Psoas muscle (tissue), 8 donors: ENCODE measurements around the gene GPER1. TPM values are rescaled to one million over a fixed set of nuclear protein-coding genes. Genes with fewer than 3 reads are reported as not detected.

Experiments used
- ATAC-seq, 4 donors: fragments of 200-7000 bp; cut with Tn5 transposase; one replicate each; pipeline ENCODE4 v1.9.1; 2020; ENCODE audit warnings: moderate library complexity in 3 of 4, mild to moderate bottlenecking in 2 of 4
- DNase-seq, 2 donors: peaks; one replicate each; pipeline ENCODE4 v3.0.0-alpha.2; 2020
- H3K27ac ChIP-seq: fragments of 200-600 bp; one replicate; pipeline ENCODE4 v1.8.0; 2022
- H3K27me3 ChIP-seq, 3 donors: fragments of 200-600 bp in 1 of 3; one replicate each; pipeline versions ENCODE4 v1.6.1 to v1.8.0; 2013 to 2022; ENCODE audit warnings: low read length in 2 of 3, mild to moderate bottlenecking in 2 of 3, moderate library complexity in 1 of 3; ENCODE audit not compliant: insufficient read depth in 3 of 3
- H3K36me3 ChIP-seq, 2 donors: fragments of 200-600 bp in 1 of 2; one replicate each; pipeline versions ENCODE4 v1.6.1 to v1.8.0; 2013 to 2022; ENCODE audit warnings: low read depth in 1 of 2, mild to moderate bottlenecking in 1 of 2, moderate library complexity in 1 of 2; ENCODE audit not compliant: insufficient read depth in 1 of 2
- H3K4me1 ChIP-seq: fragments of 200-600 bp; one replicate; pipeline ENCODE4 v1.8.0; 2022
- H3K4me3 ChIP-seq: fragments of 200-600 bp; one replicate; pipeline ENCODE4 v1.8.0; 2022; ENCODE audit warnings: mild to moderate bottlenecking
- H3K9me3 ChIP-seq: fragments of 200-600 bp; one replicate; pipeline ENCODE4 v1.8.0; 2022
- WGBS, 3 donors: extraction: QIAGEN DNeasy Blood & Tissue Kit; methylation state at CpG; one replicate each; pipeline versions ENCODE4 v1.1.6 to v1.1.7; 2013; 5-methylcytosine and 5-hydroxymethylcytosine counted together
- intact Hi-C, 2 donors: fragments of 100-400 bp; cut with DNase I; formaldehyde crosslinking; loops; one replicate each; pipeline versions ENCODE4 v1.11.0 to v1.14.2; 2022
- polyA plus RNA-seq, 3 donors: library from polyadenylated mRNA; stranded (reverse); fragments of 200-250 nt; gene quantifications; one replicate each; pipeline ENCODE4 v1.2.3, GENCODE V29; 2013
- total RNA-seq, 4 donors: library from RNA; stranded (reverse); fragmentation: NEBNext Ultra II Directional in 2 of 4; extraction: Animal tissue kit (Norgen Biotek cat#: 25700) in 2 of 4; gene quantifications; one replicate each; pipeline versions ENCODE4 v1.2.1 to v1.2.4, GENCODE V29; 2021 to 2023
- TF ChIP-seq, protein P1 (sequence below): fragments of 200-600 bp; IDR thresholded peaks from one replicate; pipeline ENCODE4 v1.8.0; 2022; ENCODE audit warnings: antibody characterized with exemption
- donor health status: healthy with polysubstance abuse.
- donor health status: DM: no; HTN: no; CAD: no; lungs with moderate emphysema.
- donor health status: Bipolar disorder and iron deficiency.
- donor health status: healthy.
- donor health status: DM: yes; HTN: yes; CAD: no.
- donor health status: DM: no; HTN: no; CAD: no.
- donor health status: DM: no; HTN: no; CAD: no.
- donor health status: DM: yes; HTN: yes; CAD: no.

GPER1 gene
- total and polyA plus RNA-seq, 7 donors = 0.90 to 3.1 (median 1.4) TPM

DNA sequence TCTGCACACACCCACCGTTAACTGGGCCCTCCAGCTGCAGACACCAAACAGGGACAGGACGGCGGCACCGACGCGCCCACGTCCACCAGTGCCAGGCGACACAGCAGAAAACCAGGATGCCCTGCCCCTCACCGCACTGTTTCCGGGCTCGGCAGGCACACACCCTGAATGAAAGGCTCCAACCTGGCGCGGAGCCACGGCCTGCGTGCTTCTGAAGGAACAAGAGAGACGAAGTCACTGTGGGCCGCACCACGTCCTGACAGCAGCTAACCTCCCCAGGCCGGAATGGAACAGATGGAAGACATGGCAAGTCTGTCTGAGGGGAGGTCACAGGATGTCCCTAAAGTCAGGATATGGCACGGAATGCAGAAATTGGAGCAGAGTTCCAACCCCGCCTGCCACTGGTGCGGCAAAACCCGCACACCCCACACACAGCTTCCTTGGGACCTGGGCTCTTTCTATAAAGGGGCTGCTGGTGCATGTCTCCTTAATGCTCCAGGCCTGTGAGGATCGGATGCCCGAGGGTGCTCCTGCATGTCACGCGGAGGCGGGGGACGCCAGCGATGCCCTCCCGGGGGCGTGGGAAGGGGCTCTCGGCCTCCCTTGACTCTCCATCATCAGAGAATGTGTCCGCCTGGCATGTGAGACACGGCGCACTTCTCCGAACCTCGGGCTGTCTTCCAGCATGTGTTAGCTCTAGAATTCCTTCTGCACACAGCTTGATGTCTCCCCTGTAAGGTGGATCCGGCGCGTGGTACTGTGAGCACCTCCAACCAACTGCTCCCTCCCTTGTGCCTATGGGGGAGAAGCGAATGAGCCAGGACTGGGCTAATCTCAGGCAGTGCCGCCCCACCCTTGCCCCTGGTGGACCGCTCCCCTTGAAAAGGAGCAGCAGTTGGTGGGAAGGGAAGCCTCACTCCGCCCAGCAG, 3.9 kb upstream of the GPER1 start:
- WGBS, 3 donors = 80 to 84% (median 81%) methylated on average over 45 of the region's 45 CpGs
- H3K36me3 ChIP-seq = no peaks in the 10 kb centered on the region
- ATAC-seq (no peak), DNase-seq (peak in 1 of 2 donors; percentile 45)
- peaks cover 12% of the 10 kb centered on the region for H3K4me1 ChIP-seq
- H3K4me3 ChIP-seq = no peak overlapping the region
- H3K27ac ChIP-seq = no peak overlapping the region
- H3K27me3 ChIP-seq = no peaks in the 10 kb centered on the region
- H3K9me3 ChIP-seq = no peaks in the 10 kb centered on the region
- intact Hi-C loops = no loop called here
- TF ChIP-seq, protein P1, sequence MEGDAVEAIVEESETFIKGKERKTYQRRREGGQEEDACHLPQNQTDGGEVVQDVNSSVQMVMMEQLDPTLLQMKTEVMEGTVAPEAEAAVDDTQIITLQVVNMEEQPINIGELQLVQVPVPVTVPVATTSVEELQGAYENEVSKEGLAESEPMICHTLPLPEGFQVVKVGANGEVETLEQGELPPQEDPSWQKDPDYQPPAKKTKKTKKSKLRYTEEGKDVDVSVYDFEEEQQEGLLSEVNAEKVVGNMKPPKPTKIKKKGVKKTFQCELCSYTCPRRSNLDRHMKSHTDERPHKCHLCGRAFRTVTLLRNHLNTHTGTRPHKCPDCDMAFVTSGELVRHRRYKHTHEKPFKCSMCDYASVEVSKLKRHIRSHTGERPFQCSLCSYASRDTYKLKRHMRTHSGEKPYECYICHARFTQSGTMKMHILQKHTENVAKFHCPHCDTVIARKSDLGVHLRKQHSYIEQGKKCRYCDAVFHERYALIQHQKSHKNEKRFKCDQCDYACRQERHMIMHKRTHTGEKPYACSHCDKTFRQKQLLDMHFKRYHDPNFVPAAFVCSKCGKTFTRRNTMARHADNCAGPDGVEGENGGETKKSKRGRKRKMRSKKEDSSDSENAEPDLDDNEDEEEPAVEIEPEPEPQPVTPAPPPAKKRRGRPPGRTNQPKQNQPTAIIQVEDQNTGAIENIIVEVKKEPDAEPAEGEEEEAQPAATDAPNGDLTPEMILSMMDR = no peak

DNA sequence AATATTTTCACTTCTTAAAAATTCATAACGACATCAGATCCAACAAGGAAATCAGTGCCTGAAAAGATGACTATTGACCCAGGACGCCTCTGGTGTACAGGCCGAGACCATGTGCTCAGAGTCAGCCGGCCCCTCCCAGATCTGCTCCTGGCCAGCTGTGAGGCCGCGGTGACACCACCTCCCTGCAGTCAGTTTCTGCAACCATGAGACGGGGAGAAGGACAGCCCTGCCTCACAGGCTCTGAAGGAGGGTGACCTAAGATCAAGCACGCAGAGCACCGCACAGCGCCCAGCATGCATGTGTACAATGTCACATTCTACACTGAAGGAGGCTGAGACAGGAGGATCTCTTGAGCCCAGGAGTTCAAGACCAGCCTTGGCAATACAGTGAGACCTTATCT, 2.6 kb upstream of the GPER1 start:
- TF ChIP-seq, protein P1 = no peak
- DNase-seq = no peak
- ATAC-seq = no peak
- Histone ChIP-seq H3K36me3 (no peaks in the 10 kb centered on the region), H3K4me3 (no peak overlapping the region), H3K27ac (no peak overlapping the region), H3K27me3 (no peaks in the 10 kb centered on the region), H3K9me3 (no peaks in the 10 kb centered on the region), H3K4me1 (peaks cover 12% of the 10 kb centered on the region)
- 80 to 81% (median 81%) methylated on average over 10 of the region's 10 CpGs for WGBS, 3 donors
- intact Hi-C loops = loop anchor here in 1 of 2 donors (5.0 kb wide), 1 partner anchor 57 kb away; no protein-coding TSS in a partner anchor

DNA sequence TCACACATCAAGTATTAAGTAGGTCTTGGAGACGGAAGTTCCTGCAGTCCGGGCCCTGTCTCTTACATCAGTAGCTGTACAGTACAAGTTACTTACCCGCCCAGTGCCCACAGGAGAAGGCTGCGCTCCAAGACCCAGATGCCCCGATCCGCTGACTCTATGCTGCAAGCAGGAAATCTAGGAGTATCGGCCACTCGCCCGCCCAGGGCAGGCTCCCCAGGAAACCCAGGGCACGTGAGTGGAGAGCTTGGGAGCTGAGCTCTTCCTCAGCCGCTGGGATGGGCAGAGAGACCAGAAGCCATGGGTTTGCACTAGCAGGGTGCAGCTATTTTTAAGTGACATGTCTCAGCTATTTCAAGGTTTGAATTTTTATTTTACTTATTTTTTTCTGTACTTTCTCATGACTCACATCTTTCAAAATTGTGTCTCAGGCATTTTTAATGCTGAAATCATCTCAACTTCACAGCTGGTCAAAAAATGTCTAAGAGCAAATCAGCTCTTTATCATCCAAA, 1.9 kb upstream of the GPER1 start:
- 90 to 94% (median 94%) methylated on average over 11 of the region's 11 CpGs for WGBS, 3 donors
- no peak for DNase-seq
- TF ChIP-seq, protein P1 = no peak
- Histone ChIP-seq H3K27me3 (no peaks in the 10 kb centered on the region), H3K4me1 (peaks cover 12% of the 10 kb centered on the region), H3K9me3 (no peaks in the 10 kb centered on the region), H3K36me3 (no peaks in the 10 kb centered on the region), H3K27ac (no peak overlapping the region), H3K4me3 (no peak overlapping the region)
- ATAC-seq = no peak
- intact Hi-C loops = loop anchor here (1.0 to 5.0 kb wide), 4 partner anchors 37 to 91 kb away; no protein-coding TSS in a partner anchor

DNA sequence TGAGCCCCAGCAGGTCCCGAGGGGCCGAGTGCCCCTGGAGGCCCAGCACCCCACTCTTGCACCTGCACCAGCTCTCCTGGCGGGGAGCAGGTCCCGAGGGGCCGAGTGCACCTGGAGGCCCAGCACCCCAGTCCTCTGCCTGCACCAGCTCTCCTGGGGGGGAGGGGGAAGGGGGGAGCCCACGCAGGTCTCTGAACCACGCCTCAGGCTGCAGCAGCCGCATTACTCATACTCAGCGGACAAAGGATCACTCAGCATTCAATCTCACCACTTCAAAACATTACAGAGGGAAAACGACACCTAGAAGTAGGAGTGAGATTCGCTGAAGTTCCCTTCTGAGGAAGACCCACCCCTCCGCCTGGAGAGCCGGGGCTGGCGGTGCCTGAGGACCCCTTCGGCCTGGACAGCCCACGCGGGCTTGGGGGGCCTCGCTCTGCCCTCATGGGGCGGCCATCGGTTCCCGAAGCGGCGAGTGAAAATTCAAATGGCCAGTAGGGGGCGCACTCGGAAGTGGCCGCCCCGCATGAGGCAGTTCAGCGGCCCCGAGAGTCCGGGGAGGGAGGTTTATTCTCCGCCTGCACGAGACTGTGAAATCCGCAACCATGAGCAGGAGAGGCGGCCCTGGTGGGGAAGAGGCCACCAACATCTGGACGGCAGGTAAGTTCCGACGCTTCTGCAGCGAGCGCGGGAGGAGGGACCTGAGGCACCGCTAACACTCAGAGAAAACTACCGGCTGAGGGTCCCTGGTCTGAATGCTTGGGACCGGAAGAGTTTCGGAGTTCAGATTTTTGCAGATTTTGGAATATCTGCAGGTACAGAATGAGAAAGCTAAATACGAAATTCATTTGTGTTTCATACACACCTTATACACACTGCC, 1.1 kb upstream of the GPER1 start:
- TF ChIP-seq, protein P1 = peak; percentile 89
- no peaks in the 10 kb centered on the region for H3K36me3 ChIP-seq
- no peaks in the 10 kb centered on the region for H3K27me3 ChIP-seq
- no peak overlapping the region for H3K27ac ChIP-seq
- H3K4me3 ChIP-seq = peak overlapping the region; percentile 55
- WGBS, 3 donors = 9 to 14% (median 11%) methylated on average over 45 of the region's 45 CpGs
- peaks cover 12% of the 10 kb centered on the region for H3K4me1 ChIP-seq
- ATAC-seq = peak; percentile 78 to 89 (median 80)
- intact Hi-C loops = loop anchor here (1.0 to 5.0 kb wide), 4 partner anchors 36 to 90 kb away; no protein-coding TSS in a partner anchor
- peak; percentile 70 to 86 for DNase-seq
- no peaks in the 10 kb centered on the region for H3K9me3 ChIP-seq
